GM19438 (cell line): ENCODE measurements around the gene AADACL2.

Experiments used
- ATAC-seq: cut with Tn5 transposase; IDR thresholded peaks from one replicate; pipeline ENCODE4 v1.9.1; 2021; ENCODE audit warnings: low read depth; ENCODE audit not compliant: unreplicated experiment

AADACL2 gene, protein sequence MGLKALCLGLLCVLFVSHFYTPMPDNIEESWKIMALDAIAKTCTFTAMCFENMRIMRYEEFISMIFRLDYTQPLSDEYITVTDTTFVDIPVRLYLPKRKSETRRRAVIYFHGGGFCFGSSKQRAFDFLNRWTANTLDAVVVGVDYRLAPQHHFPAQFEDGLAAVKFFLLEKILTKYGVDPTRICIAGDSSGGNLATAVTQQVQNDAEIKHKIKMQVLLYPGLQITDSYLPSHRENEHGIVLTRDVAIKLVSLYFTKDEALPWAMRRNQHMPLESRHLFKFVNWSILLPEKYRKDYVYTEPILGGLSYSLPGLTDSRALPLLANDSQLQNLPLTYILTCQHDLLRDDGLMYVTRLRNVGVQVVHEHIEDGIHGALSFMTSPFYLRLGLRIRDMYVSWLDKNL

DNA sequence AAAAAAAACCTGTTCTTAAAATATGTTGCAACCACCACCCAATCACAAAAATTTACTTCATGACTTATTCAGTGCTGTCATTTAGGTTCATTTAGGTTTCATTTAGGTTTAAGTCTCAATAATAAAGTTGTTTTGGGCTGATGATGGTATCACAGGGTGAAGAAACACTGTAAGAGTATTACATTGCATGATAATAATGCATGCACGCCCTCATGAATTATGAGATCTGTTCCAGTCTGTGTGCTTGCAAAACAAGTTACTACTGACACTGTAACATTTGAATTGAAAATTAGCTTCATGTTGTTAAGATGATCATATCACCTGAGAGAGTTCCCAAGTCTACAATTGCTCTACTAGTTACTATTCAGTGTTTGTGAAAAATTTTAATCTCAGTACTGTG, at the start of gene AADACL2:
TSS of gene AADACL2 (plus strand) at position 315 of the 400 bp plus-strand sequence. CDS start 109 bp downstream, outside the sequence.
- ATAC-seq: no peak

DNA sequence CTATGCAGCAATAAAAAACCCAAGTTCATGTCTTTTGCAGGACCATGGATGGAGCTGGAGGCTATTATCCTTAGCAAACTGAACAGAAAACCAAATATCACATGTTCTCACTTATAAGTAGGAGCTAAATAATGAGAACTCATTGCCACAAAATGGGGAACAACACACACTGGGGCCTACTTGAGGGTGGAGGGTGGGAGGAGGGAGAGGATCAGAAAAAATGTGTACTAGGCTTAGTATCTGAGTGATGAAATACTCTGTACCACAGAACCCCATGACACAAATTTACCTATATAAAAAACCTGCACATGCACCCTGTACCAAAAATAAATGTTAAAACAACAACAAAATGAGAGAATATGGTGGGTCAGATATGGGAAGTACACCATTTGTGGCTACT, 49.6 kb upstream of the AADACL2 start:
- ATAC-seq: no peak

DNA sequence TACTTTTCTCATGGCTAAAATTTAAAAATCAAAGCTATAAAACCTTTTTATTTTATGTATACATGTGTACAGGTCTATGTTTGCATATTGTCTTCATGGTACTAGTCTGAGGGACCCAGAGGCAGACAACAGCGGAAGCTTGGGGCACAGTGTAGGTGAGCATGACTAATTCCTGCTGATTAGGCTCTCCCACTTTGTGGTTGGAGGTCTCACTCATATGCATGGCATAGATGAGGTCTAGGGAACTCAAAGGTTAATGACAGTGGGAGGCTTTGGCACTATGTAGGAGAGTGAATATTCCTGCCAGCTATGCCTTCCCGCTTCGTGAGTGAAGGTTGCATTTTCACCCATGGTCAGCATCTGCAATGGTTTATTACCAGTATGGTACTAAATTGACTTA, 47.5 kb upstream of the AADACL2 start:
- no peak for ATAC-seq

DNA sequence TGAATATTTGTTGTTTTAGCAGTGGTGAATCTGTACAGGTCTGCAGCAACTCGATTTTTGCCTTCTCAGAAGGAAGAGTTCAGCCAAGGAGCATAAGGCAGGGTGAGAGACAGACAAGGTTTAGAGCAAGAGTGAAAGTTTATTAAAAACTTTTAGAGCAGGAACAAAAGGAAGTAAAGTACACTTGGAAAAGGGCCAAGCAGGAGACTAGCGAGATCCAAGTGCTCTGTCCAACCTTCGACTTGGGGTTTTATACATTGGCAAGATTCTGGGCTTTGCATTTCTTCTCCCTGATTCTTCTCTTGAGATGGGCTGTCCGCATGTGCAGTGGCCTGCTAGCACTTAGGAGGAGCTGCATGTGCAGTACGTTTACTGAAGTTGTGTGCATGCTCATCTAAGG, 46.7 kb upstream of the AADACL2 start:
- ATAC-seq: no peak

DNA sequence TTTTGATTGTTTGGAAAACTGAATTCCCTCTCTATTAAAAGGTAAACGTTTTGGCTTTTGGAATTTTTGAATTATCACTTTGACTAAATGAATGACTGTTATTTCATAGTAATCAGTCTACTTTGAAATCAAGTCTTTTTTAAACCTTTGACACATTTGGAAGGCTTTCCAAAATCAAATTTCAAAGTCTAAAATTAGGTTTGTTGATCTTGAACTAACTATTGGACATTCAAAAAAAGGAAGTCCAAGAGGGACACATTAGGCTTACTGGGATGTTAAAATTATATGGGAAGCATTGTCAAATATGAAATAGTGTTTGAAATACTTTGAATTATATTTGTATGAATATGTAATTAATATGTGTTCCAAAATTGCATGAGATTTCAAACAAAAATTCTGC, 45.2 kb upstream of the AADACL2 start:
- no peak for ATAC-seq

DNA sequence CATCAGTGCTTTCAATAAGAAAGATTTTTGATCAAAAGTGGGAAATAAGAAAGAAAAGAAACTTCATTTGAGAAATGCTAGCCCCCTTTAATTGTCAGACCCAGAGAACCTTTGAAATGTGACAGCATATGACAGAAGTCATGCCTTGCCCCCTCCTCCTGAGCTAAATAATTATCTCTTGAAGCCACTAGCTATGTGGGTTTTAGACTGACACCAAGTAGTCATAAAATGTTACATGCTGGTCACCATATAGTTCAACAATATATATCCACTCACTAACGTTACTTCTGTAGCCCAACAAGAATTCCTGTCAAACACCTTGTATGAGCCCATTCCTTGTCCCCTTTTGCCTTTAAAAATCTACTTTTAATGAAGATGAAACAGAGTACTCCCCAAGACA, 43.1 kb upstream of the AADACL2 start:
- ATAC-seq: no peak

DNA sequence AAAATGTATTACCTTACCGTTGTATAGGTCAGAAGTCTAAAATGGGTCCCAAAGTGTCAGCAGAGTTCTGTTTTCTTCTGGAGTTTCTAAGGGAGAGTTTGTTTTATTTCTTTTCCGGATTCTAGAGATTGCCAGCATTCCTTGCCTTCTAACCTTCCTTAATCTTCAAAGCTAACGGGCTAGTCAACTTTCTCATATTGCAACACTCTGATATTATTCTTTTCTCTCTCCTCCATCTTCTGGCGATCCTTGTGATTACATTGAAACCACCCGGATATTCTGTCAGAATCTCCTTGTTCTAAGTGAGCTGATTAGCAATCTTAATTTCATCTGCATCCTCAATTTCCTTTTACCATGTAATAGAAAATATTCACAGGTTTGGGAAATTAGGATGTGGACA, 36.2 kb upstream of the AADACL2 start:
- ATAC-seq: no peak

DNA sequence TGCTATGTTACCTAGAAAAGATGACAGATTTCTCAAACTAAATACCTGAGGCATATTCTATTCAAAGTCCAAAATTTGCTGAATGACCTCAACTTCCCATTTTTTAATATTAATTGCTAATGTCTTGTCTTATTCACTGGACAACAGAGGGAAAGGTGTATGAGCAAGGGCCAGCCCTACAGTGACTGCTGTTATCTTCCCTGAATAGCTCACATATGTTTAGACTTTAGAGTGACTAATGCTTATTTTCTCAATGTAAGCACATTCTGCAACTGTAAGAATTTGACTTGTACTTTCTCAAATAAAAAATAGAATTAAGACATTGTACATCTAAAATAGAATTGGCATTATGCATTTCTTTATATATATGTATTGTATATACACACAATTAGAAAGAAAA, 26.5 kb upstream of the AADACL2 start:
- ATAC-seq: no peak

DNA sequence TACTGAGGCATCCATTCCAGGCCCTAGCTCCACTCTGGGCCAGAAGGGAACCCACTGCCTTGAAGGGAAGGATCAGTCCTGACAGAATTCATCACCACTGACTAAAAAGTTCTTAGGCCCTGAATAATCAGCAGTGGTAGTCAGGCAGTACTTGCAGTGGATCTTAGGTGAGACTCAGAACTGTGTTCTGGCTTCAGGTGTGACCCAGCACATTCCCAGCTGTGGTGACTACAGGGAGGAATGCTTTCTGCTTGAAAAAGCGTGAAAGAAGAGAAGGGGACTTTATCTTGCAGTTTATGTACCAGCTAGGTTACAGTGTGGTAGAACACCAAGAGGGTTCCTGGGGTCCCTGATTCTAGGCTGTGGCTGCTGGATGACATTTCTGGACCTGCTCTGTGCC, 24.9 kb upstream of the AADACL2 start:
- ATAC-seq: no peak

DNA sequence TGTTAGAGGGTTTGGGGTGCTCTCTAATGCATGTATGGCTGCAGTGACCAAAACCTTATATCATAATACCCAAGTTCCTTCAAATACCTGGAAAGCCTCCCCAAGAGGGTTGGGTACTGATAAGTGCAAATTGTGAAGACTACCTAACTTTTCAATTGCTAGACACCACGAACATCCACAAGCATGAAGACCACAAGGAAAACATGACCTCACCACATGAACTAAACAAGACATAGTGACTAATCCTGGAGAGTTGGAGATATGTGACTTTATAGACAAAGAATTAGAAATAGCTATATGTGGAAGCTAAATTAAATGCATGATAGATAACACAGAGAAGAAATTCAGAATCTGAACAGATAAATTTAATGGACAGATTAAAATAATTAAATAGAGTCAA, 23.9 kb upstream of the AADACL2 start:
- ATAC-seq: no peak

DNA sequence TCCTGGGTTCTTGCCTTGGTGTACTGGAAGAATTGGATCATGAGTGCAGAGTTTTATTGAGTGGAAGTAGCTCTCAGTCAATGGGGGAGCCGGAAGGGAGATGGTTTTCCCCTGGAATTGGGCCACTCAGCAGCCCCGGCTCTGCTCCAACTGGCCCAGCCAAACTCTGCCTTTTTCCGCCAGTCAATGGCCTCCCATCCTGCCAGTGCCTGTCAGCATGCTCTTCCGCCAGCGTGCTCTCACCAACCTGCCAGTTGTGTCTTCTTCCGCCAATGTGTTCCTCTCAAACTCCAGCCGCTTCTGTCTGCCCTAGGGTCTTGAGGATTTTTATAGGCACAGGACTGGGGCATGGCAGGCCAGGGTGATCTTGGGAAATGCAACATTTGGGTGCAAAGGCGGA, 12.4 kb upstream of the AADACL2 start:
- no peak for ATAC-seq

DNA sequence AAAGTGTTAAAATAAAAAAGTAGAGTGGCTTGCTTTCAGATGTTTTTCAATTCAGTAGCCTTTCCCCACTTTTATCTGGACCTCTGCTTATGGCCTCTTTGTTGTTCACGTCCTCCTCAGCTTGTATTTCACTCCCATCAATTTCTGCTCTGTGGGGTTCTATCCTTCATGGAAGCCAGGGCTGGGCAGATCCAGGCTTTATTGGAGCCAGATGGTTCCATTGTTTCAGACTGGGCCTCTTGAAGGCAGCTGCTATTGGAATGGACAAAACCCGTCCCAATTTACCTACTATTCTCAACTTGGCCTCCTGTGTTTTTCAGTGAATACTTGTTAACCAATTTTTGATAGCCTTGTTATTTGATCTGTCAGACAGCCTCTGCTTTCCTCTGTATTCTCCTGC, 10.9 kb upstream of the AADACL2 start:
- no peak for ATAC-seq

DNA sequence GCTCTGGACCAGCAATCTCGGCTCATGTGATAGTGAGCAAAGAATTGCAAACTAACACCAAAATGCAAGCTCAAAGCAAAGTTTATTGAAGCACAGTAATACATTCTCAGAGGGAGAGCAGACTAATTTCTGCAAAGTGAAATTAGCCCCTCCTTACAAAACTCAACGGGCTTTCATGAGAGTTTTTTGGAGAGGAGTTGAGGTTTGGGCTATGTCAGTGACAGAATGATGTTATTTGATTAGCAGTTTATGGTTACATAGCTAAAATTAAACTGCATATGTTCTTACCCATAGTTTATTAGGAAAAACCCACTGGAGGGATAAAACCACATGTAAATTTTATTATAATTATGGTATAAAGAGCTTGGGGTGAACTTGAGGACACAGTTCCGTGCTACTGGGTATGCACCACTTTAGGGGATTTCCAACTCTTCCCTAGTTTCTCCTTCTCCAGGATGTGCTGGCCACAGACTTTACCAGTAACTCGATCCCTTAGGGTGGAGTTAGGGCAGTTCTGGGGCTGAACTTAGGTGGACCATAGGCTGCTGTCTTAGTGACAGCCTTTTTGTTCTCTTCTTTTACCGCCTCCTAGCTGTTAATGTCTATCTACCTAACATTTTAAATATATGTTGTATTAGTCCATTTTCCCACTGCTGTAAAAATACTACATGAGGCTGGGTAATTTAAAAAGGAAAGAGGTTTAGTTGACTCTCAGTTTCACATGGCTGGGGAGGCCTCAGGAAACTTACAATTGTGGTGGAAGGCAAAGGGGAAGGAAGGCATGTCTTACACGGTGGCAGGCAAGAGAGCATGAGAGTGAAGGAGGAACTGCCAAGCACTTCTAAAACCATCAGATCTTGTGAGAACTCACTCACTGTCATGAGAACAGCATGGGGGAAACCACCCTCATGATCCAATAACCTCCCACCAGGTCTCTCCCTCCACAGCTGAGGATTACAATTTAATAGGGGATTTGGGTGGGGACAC, 8.9 kb upstream of the AADACL2 start:
- no peak for ATAC-seq

DNA sequence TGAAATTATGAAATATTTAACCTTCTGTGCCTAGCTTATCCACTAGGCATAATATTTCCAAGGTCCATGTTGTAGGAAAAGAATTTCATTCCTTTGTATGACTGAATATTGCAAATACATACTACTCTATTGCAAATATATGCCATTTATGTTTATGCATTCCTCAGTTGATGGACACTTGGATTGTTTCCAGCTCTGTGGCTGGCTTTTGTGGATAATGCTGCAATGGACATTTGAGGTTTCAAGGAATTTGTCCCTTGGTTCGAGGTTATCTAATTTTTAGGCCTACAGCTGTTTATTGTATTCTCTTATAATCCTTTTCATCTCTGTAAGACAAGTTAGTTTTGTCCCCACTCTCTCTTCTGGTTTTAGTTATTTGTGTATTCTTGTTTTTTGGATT, 7.7 kb upstream of the AADACL2 start:
- no peak for ATAC-seq

DNA sequence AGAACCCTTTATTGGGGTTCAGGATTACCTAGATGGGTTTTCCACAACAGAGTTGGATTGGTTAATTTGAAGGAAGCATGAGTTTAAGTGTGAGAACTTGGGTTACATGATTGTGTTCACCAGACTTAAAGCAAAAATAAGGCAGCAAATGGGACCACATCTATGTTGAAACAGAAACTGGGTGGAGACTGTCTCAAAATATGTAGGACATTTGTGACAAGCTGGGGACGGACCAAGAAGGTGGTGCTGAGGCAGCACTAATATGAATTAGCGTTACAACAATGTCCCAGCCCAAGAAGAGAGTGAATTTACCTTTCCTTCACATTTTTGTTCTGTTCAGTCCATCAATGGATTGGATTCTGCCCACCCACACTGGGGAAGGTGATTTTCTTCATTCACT, 866 bp upstream of the AADACL2 start:
- no peak for ATAC-seq

DNA sequence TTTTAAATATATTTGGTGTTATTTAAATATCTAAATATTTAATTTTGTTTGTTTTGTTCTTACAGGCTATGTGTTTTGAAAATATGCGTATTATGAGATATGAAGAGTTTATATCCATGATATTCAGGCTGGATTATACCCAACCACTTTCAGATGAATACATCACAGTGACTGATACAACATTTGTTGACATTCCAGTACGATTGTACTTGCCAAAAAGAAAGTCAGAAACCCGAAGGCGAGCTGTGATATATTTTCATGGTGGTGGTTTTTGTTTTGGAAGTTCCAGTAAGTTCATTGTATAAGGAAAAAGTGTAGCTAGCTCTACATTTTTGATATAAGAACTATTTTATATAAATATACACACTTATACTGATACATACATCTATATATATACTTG, 6.9 kb downstream of the AADACL2 start:
- ATAC-seq: no peak

DNA sequence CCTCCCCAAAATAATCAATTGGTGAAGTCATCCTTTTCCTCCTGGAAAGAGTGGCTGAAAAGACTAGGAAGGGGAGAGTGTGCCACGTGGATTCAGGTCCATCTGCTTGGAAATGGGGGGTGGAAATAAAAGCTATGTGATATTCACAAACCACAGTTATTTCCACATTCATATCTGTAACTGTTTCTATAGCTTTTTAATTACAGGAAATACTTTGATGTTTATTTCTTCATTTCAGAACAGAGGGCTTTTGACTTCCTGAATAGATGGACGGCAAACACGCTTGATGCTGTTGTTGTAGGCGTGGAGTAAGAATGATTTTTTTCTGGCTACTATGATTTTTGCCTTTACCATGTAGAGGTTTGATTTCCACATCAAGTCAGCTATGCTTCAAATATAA, 10.1 kb downstream of the AADACL2 start:
- no peak for ATAC-seq

DNA sequence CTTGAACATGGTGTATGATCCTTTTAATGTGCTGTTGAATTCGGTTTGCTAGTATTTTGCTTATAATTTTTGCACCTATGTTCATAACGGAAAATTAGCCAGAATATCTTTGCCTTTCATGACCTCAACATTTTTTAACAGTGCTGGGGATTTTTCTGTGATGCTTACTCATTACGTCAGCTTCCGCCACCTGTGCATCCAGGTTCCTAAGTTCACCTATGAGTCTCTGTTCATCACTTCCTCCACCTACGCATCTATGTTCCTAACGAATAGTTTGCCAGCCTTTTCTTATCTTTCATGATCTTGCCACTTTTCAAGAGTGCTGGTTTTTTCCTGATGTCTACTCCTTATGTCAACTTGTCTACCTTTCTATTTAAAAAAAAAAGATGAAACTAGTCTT, 16.5 kb downstream of the AADACL2 start:
- no peak for ATAC-seq

DNA sequence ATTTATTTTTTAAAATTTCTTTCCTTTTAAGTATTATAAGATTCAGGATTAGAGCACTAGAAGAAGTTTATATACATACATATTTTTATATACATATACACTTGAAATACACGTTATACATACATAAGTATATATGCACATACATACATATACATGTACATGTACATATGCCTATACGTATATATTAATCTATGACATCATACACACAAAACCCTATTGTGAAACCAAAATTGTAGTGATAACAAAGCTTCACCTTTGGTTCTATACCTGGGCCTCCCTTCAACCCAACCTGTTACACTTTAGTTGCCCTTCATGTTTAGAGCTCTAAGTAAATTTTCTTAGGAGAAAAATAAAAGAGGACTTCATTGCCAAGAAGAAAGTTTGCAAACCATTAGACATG, 17.0 kb downstream of the AADACL2 start:
- ATAC-seq: no peak

DNA sequence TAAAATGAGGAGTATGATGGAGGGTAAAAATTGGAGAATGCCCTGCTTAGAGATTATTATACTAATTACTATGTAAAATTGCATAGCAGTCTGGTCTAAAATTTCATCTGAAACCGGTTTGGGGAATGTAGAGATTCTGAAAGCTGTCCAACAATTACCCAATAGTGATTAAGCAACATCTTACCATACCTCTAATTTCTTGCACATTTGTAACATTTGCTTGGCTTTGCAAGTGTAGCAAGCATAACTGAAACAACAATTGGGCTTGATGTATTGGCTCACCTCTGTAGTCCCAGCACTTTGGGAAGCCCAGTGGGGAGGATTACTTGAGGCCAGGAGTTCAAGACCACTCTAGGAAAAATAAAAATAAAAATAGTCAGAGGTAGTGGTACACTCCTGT, 17.4 kb downstream of the AADACL2 start:
- no peak for ATAC-seq

DNA sequence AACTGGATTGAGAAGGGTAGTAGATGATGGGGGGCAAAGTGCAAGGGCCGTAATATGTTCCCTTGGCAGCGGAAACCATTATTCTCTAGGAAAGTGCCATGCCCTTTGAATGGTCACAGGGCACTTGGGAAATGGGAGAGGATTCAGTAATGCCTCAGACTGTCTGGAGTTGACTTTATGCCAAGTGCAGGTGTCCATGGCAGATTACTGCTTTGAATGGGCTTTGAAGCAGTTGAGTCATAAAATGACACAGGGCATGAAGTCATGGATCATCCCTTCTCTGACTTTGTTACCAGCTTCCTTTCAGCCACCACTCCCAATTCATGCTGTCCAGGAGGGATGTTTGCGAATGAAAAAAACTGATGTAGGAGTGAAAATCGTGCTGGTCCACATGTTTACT, 20.1 kb downstream of the AADACL2 start:
- no peak for ATAC-seq

DNA sequence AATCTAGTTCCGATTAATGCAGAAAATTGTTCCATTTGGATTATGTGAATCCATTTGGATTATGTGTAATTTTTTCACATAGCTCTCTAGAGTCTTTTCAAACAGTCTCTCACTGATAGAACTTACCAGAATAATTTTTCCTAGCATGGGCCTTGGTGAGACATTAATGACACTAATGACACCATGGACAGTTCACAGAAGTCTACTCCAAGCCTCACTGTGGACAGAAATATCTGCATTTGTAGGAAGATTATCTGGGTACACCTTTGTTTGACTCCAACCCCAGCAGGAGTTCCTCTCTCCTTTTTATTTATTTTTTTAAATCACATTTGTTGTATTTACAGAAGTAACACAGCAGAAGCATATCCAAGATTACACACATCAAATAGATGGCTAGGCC, 27.9 kb downstream of the AADACL2 start:
- ATAC-seq: no peak
